Raji (cell line): ENCODE results near the gene XIRP2.

Experiments used
- POLR2A ChIP-seq: IDR thresholded peaks from 2 replicates; pipeline ENCODE4 v1.6.1; 2011; ENCODE audit warnings: low read depth, low read length, control low read depth; ENCODE audit not compliant: insufficient read depth

Gene XIRP2

GRCh38 chr2:166972002-166972401 lies 83.7 kb downstream of the XIRP2 start:
- TF ChIP-seq POLR2A = no peak

- TF ChIP-seq POLR2A = no peak
These were observed 84.1 kb downstream of the XIRP2 start for GRCh38 chr2:166972418-166972817.

GRCh38 chr2:166984188-166984587 lies 95.9 kb downstream of the XIRP2 start:
- no peak for TF ChIP-seq POLR2A

DNA sequence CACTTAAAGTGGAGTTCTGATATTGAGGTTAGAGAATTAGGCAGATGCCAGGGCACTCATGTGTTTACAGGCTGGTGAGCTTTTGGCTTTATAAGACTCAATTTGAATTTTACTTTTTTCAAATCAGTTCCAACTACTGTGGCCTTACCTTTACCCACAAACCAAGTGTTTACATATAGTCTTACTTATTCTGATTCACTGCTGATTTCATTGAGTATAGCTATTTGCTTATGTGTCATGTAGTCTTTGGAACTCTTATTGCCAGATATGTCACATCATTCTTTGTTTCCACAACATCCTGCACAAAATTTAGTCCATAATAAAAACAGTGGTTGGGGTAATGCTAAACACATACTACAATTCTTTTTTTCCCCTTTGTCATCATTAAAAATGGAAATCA lies 96.5 kb downstream of the XIRP2 start:
- no peak for TF ChIP-seq POLR2A

GRCh38 chr2:166994588-166995336 lies 106.5 kb downstream of the XIRP2 start:
- TF ChIP-seq POLR2A = no peak

DNA sequence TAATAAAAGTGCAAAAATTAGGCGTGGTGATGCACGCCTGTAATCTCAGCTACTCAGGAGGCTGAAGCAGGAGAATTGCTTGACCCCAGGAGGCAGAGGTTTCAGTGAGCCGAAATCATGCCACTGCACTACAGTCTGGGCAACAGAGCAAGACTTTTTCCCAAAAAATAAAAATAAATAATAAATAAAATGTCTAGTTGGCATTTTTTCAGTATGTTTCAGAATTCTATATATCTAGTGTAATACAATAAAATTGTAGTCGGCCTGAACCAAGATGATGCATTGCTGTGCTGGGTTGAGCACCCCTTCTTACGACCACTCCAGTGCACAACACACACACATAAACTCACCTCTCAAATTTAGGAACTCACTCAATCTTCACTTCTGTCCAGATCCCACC lies 108.2 kb downstream of the XIRP2 start:
- TF ChIP-seq POLR2A = no peak

DNA sequence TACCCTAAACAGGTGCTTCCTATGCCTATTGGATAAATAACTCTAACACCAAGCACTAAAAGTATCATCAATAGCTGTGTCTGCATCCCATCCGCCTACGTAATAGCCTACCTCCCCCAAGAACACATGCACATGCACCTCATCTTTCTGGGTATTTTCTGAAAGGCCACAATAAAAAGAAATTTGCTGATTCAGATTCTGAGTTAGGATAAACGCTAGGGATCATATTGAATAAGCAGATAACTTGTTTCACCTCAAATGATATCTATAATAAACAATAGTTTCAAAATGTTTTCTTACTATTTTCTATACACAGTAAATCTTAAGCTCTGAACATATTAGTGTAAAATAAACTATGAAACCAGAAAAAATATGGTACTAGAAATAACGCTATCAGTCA lies 112.9 kb downstream of the XIRP2 start:
- no peak for TF ChIP-seq POLR2A

GRCh38 chr2:167005096-167005495 lies 116.8 kb downstream of the XIRP2 start:
- TF ChIP-seq POLR2A = no peak

GRCh38 chr2:167013227-167013626 lies 124.9 kb downstream of the XIRP2 start:
- TF ChIP-seq POLR2A = no peak

DNA sequence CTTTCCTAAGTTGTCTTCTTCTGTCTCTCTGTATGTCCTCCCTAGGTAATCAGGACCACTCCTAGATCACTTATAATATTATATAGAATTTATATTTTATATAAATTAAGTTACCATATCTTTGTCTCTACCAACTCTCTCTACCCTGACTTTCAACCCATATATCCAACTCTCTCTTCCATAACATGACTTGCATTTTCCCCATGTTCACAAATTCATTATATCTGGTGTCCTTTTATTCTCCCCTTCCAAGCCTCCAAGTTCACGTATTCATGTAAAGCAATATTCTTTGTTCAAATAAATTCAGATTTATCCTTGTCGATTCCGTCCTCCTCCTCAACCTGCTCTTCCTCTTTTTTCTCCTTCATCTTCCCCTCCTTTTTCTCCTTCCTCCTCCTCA lies 127.5 kb downstream of the XIRP2 start:
- TF ChIP-seq POLR2A = no peak

GRCh38 chr2:167017021-167017420 lies 128.7 kb downstream of the XIRP2 start:
- TF ChIP-seq POLR2A = no peak

DNA sequence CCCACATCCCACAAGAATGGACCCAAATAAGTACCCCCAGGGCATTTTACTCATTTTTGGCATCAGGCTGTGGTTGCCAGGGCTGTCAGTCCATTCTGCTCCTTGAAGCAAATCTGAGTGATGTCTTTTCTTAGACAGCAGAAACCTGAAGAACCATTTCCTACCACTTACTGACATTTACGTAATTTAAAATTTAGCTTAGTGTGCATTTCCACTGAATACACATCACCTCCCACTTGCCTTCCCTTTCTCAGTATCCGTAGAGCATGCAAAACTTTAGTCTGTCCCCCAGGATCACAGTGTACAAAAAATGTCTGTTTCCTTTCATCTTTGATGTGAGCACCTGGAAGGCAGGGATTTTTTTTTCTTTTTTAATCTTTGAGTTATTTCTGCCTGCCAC lies 130.3 kb downstream of the XIRP2 start:
- no peak for TF ChIP-seq POLR2A

DNA sequence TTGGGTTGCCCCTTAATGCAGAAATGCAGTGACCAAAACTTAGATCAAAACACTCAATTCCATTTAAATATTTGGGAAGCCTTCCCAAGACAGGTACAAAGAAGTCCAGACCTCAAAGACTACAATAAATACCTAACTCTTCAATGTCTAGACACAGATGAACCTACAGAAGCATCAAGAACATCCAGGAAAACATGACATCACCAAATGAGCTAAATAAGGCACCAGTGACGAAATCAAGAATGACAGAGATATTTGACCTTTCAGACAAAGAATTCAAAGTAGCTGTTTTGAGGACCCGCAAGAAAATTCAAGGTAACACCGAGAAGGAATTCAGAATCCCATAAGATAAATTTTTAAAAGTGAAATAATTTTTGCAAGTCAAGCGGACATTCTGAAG lies 140.2 kb downstream of the XIRP2 start:
- TF ChIP-seq POLR2A = no peak

DNA sequence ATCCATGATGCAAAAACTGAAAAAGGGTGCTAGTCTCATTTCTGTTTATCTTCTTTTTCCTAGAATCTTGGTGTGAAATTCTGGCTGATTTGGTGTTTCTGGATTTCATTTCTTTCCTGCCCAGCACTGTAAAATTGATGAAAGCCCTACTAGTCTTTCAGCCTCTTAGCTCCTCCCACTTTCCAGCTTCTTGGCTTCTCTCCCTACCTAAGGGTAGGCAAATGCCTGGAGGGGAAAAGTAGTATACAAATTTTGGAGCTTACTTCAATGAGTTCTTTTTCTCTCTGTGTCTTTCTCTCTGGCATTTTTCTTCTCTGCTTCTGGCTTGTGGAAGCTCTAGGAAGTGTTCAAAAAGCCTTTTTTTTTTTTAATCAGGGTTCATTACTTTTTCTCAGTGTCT lies 160.5 kb downstream of the XIRP2 start:
- no peak for TF ChIP-seq POLR2A

GRCh38 chr2:167049659-167050058 lies 161.4 kb downstream of the XIRP2 start:
- no peak for TF ChIP-seq POLR2A

DNA sequence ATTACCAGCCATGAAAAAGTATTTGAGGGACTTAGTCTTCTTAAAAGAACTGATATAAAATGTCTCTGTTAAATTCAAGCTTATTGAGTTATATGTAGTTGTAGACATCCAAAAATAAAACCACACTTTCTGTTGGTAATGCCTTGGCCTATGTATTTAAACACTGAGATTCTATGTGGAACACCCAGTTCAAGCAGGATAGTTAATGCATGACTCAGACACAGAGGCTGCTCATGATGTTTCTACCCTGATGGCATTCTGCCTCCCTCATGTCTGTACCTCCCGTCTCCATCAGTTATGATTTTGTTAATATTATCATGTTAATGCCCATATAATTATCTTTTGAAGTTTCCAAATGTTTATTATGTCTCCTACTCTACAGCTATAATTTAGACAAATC lies 164.5 kb downstream of the XIRP2 start:
- TF ChIP-seq POLR2A = no peak

DNA sequence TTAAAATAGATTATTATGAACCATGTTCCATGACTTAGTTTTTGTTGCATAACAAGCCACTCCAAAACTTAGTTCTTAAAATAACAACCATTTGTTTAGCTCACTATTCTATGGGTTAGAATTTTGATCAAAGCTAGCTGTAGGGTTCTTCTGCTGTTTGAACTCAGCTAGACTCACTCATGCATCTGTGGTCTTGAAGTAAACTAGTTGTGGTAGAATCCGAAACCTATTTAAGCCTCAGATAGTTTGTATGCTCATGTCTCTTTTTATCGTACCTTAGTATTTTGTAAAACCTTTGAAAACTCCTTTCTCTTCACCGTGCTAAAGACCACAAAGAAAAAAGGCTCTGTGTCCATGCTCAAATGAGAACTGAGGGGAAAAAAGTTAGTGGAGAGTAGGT lies 166.6 kb downstream of the XIRP2 start:
- TF ChIP-seq POLR2A = no peak
